LNCAP (cell line): Measurements from ENCODE around the gene RGS9BP.

Source experiments
- CTCF ChIP-seq: fragments of 450-650 bp; IDR thresholded peaks from 2 replicates; pipeline ENCODE4 v1.5.1; 2017; ENCODE audit warnings: mild to moderate bottlenecking

RGS9BP gene

GRCh38 chr19:32642771-32643170 lies 32.9 kb upstream of the RGS9BP start:
- TF ChIP-seq CTCF, result no peak

- TF ChIP-seq CTCF, result no peak
These were observed 29.1 kb upstream of the RGS9BP start for GRCh38 chr19:32646556-32646955.

- TF ChIP-seq CTCF, result no peak
These were observed 28.3 kb upstream of the RGS9BP start for GRCh38 chr19:32647361-32647760.

GRCh38 chr19:32649751-32650150 lies 25.9 kb upstream of the RGS9BP start:
- no peak for TF ChIP-seq CTCF

GRCh38 chr19:32650671-32651070 lies 25.0 kb upstream of the RGS9BP start:
- no peak for TF ChIP-seq CTCF

GRCh38 chr19:32651729-32652140 lies 23.9 kb upstream of the RGS9BP start:
- no peak for TF ChIP-seq CTCF

GRCh38 chr19:32652894-32653598 lies 22.6 kb upstream of the RGS9BP start:
- TF ChIP-seq CTCF, result no peak

GRCh38 chr19:32653599-32653915 lies 22.1 kb upstream of the RGS9BP start:
- TF ChIP-seq CTCF, result no peak
